ENCODE data around the gene SLC5A6.

GRCh38 chr2:27212626-27213471 lies 781 bp upstream of the SLC5A6 start:
- TF ChIP-seq POLR2A (IDR thresholded peaks at IDR 0.05) = no peak
- no peak for TF ChIP-seq CTCF (IDR thresholded peaks at IDR 0.05)

Measured in body of pancreas (tissue), 4 donors.